Urinary bladder (tissue), 4 donors: ENCODE measurements around the gene PGBD5. TPM values are rescaled to one million over a fixed set of nuclear protein-coding genes. Genes with fewer than 3 reads are reported as not detected.

Experiments
- DNase-seq: peaks from one replicate; pipeline ENCODE4 v3.0.0-alpha.2; 2015; ENCODE audit errors: extremely low spot score
- H3K27ac ChIP-seq: one replicate; pipeline ENCODE4 v1.5.1; 2013; ENCODE audit warnings: low read depth, mild to moderate bottlenecking, moderate library complexity
- H3K36me3 ChIP-seq: one replicate; pipeline ENCODE4 v1.6.1; 2013; ENCODE audit warnings: mild to moderate bottlenecking, moderate library complexity; ENCODE audit not compliant: insufficient read depth
- H3K4me1 ChIP-seq: one replicate; pipeline ENCODE4 v1.6.1; 2013; ENCODE audit warnings: mild to moderate bottlenecking, moderate library complexity; ENCODE audit not compliant: insufficient read depth
- H3K4me3 ChIP-seq: one replicate; pipeline ENCODE4 v1.5.1; 2013; ENCODE audit warnings: low read depth, low read length
- WGBS: extraction: QIAGEN DNeasy Blood & Tissue Kit; methylation state at CpG from one replicate; pipeline ENCODE4 v1.1.7; 2013; 5-methylcytosine and 5-hydroxymethylcytosine counted together
- polyA plus RNA-seq: library from polyadenylated mRNA; stranded (reverse); fragments of 200-250 nt; gene quantifications from one replicate; pipeline ENCODE4 v1.2.3, GENCODE V29; 2013
- total RNA-seq: library from RNA; depleted of rRNA; stranded (reverse); fragments of >200 nt; gene quantifications from one replicate; pipeline ENCODE4 v1.2.3, GENCODE V29; 2014
- donor health status: healthy with polysubstance abuse.
- donor health status: healthy.

The PGBD5 gene
- total and polyA plus RNA-seq, 2 donors, result 0.52 to 2.5 TPM

GRCh38 chr1:230385158-230385450, 41.0 kb downstream of the PGBD5 start:
- no peak for DNase-seq
- H3K4me3 ChIP-seq, result no peak overlapping the region
- no peaks in the 10 kb centered on the region for H3K36me3 ChIP-seq
- no peak overlapping the region for H3K27ac ChIP-seq
- 72% methylated on average over 2 of the region's 2 CpGs for WGBS
- H3K4me1 ChIP-seq, result no peaks in the 10 kb centered on the region

DNA sequence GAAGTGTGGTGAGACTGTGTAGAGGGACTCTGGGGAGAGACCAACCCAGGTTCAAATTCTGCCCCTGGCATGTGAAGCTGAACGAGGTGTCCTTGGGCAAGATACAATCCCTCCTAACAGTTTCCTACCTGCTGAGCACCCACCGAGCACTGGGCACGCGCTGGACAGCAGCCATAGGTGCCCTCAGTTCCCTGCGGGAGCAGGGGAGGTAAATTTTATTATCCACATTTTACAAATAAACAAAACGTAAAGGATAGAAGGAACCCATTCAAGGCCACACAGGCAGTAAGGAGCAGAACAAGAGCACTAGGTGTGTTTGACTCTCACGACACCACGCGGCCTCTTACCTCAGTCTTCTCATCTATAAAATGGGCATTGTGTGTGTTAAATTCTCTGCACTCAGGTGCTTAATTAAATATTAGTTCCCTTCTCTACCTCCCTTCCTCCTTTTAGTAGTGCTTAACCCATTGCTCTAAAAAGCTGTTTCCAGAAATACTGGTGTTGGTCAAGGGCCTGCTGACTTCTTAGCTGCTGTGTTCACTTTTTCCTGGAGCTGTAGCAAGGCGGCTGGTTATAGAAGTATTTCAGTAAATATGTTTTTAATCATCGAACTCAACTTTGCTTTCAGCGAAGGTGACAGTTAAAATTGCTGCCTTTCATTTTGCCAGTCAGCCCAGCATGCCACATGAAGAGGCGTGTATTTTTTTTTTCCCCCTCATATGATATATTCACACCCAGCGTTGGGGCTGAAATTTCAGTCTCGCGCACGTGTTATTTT, 41.6 kb downstream of the PGBD5 start:
- 83% methylated on average over 17 of the region's 17 CpGs for WGBS
- H3K27ac ChIP-seq, result no peak overlapping the region
- DNase-seq, result no peak
- H3K4me3 ChIP-seq, result no peak overlapping the region
- no peaks in the 10 kb centered on the region for H3K36me3 ChIP-seq
- H3K4me1 ChIP-seq, result no peaks in the 10 kb centered on the region

DNA sequence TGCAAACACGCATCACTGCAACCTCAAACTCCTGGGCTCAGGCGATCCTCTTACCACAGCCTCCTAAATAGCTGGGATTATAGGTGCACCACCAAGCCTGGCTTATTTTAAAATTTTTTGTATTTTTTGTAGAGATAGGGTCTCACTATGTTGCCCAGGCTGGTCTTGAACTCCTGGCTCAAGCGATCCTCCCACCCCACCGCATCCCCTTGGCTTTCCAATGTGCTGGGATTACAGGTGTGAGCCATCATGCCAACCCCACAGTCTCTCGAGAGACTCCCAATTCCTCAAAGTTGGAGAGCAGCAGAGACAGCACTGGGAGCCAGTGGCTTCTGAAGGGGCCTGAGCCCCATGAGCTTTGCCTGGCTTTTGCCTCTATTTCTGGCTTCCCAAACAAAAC, 42.7 kb downstream of the PGBD5 start:
- Histone ChIP-seq H3K4me1 (no peaks in the 10 kb centered on the region), H3K27ac (no peak overlapping the region), H3K36me3 (no peaks in the 10 kb centered on the region), H3K4me3 (no peak overlapping the region)
- no peak for DNase-seq
- 92% methylated on average over 5 of the region's 5 CpGs for WGBS

DNA sequence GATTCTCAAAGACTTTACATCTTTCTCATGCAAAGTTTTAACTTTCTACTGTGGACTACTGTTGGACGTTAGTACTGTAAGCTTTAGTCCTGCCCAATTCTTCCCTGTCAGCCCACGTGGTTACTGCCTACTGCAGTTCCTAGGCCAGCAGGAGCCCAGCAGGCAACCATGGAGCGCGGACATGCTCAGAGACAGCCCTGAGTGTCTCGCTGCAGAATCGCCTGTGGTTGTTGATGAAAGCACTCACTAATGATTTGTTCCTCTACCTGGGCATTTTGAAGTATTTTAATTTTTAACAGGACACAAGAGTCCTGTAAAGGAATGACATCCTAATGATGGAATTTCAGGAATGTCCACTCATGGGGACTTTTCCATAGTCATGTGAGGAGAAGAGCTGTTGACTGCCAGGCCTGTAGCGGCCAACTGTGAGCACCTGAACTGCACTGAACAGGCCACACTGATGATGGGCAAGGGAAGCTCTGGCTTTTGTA, 44.1 kb downstream of the PGBD5 start:
- Histone ChIP-seq H3K27ac (no peak overlapping the region), H3K36me3 (no peaks in the 10 kb centered on the region), H3K4me3 (no peak overlapping the region), H3K4me1 (no peaks in the 10 kb centered on the region)
- DNase-seq, result no peak
- WGBS, result 46% methylated on average over 7 of the region's 7 CpGs

DNA sequence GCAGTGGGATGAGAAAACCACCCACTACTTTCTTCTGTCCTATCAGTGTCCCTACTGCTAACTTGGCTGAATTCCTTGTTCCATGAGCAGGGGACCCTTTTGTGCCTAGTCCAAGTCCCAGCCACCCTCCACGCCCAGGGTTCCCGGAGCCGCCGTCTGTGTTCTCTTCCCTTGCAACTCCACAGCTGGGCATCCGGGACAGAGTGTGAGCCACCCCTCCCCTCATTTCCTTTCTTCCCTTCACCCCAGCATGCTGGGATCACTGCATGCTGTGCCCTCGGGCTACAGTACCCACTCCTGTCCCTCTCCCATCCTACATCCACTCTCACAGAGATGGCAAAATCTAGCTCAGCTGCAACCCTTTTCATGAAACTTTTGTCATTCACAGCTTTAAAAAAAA, 44.5 kb downstream of the PGBD5 start:
- H3K4me1 ChIP-seq, result no peaks in the 10 kb centered on the region
- H3K27ac ChIP-seq, result no peak overlapping the region
- no peaks in the 10 kb centered on the region for H3K36me3 ChIP-seq
- H3K4me3 ChIP-seq, result no peak overlapping the region
- DNase-seq, result no peak
- 39% methylated on average over 6 of the region's 6 CpGs for WGBS

DNA sequence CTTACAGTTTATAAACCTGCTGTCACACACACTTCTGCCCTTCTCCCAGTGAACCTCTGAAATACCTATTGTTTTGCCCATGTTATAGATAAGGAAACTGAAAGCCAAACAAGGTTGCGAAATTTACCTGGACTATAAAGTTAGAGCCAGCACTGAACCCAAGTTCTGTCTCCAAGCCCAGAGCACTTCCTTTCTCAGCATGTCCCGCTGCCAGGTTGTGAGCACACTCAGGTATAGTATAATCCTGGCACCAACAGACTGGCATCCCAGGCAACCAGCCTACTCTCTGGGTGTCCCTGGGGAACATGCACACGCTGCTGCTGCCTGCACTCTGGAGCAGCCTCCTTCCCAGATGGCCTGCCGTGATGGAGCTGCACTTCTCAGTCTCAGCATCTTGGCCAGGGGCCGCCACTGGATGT, 45.1 kb downstream of the PGBD5 start:
- Histone ChIP-seq H3K27ac (no peak overlapping the region), H3K4me1 (no peaks in the 10 kb centered on the region), H3K4me3 (no peak overlapping the region), H3K36me3 (no peaks in the 10 kb centered on the region)
- 75% methylated on average over 5 of the region's 5 CpGs for WGBS
- DNase-seq, result no peak

DNA sequence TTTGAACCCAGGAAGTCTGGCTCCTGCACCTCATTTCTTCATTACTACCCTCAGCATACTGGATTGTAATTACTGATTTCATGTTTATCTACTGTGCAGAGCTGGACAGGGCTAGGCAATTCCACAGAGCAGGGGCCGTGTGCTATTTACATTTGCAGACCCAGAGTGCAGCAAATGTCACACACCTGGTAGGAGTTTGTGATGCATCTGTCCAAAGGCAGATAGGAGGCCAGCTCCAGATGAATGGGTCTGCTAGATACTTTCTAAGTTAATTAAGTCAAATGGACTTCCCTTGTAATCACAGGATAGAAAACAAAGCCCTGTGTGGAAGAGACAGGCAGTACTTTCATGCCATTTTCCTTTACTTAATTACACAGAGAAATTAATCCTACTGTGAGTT, 46.2 kb downstream of the PGBD5 start:
- no peak overlapping the region for H3K4me3 ChIP-seq
- no peak for DNase-seq
- 85% methylated on average over 1 of the region's 1 CpG for WGBS

GRCh38 chr1:230379462-230379861, 46.7 kb downstream of the PGBD5 start:
- Histone ChIP-seq H3K36me3 (no peaks in the 10 kb centered on the region), H3K4me3 (no peak overlapping the region), H3K4me1 (no peaks in the 10 kb centered on the region), H3K27ac (no peak overlapping the region)
- no peak for DNase-seq
- WGBS, result 92% methylated on average over 3 of the region's 3 CpGs

More for the DNA sequence above, 46.2 kb downstream of the PGBD5 start:
- no peaks in the 10 kb centered on the region for H3K36me3 ChIP-seq
- H3K4me1 ChIP-seq, result no peaks in the 10 kb centered on the region
- H3K27ac ChIP-seq, result no peak overlapping the region

- no peak overlapping the region for H3K4me3 ChIP-seq
- no peaks in the 10 kb centered on the region for H3K36me3 ChIP-seq
- no peaks in the 10 kb centered on the region for H3K4me1 ChIP-seq
- no peak overlapping the region for H3K27ac ChIP-seq
- WGBS, result 75% methylated on average over 2 of the region's 2 CpGs
- no peak for DNase-seq
Observed at GRCh38 chr1:230377851-230378250, 48.3 kb downstream of the PGBD5 start.

- H3K4me1 ChIP-seq, result no peaks in the 10 kb centered on the region
- DNase-seq, result no peak
- no peaks in the 10 kb centered on the region for H3K36me3 ChIP-seq
- 82% methylated on average over 8 of the region's 8 CpGs for WGBS
- H3K27ac ChIP-seq, result no peak overlapping the region
- no peak overlapping the region for H3K4me3 ChIP-seq
Observed at GRCh38 chr1:230377324-230377723, 48.8 kb downstream of the PGBD5 start.

- no peaks in the 10 kb centered on the region for H3K36me3 ChIP-seq
- H3K4me3 ChIP-seq, result no peak overlapping the region
- 83% methylated on average over 4 of the region's 4 CpGs for WGBS
- no peak for DNase-seq
- H3K4me1 ChIP-seq, result no peaks in the 10 kb centered on the region
- no peak overlapping the region for H3K27ac ChIP-seq
Observed at GRCh38 chr1:230376296-230376695, 49.8 kb downstream of the PGBD5 start.

DNA sequence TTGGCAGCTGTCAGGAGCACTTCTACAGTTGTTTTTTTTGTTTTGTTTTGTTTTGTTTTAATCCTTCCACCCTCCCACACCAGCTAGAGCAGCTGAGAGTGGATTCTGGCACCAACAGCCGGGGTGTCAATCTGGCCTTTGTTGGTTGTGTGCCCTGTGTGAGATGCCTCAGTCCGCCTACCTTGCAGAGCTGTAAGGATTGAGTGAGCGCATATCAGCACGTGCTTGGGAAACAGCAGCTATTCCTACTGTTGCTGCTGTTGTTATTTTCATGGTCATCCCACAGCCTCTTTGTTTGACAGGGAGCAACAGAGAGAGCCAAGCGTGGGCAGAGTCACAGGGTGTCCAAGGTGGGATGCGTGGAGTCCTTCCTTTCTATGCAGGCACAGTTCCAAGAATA, 50.4 kb downstream of the PGBD5 start:
- Histone ChIP-seq H3K36me3 (no peaks in the 10 kb centered on the region), H3K27ac (no peak overlapping the region), H3K4me1 (no peaks in the 10 kb centered on the region), H3K4me3 (no peak overlapping the region)
- no peak for DNase-seq
- 68% methylated on average over 6 of the region's 6 CpGs for WGBS

- H3K27ac ChIP-seq, result no peak overlapping the region
- no peak for DNase-seq
- WGBS, result 34% methylated on average over 3 of the region's 3 CpGs
- no peaks in the 10 kb centered on the region for H3K4me1 ChIP-seq
- no peak overlapping the region for H3K4me3 ChIP-seq
- H3K36me3 ChIP-seq, result no peaks in the 10 kb centered on the region
Observed at GRCh38 chr1:230375147-230375546, 51.0 kb downstream of the PGBD5 start.

DNA sequence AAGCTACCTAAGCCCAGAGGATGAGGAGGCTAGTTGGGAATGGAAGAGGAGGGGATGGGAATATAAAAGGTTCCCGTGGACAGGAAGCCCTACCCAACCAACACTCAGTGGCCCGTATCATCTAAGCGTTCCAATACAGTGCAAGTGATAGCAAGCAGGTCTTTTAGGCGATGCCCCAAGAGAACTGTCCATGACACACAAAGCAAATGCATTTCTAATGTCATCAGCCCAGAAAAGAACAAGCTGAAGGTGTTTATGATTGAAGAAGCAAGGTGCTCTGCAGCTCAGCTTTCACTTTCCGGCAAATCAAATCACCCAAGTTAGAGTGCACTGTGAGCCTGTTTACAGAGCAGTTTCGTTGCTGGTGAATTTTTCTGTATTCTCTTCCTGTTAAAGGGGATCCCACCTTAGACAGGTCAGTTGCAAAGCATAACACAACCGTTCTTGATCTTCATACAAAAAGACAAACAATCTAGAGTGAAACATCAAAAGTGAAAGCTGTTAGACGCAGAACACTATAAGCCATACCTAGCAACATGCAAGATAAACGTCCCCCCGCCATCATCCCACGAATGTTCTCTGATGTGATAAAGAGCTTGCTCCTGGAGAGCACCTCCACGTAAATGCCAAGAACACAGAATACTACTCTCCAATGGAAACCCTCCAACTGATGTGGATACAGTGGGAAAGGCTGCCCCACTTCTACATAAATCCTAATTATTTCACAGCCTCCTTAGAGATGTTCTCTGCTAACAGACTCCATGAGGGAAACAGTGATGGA, 54.0 kb downstream of the PGBD5 start:
- H3K27ac ChIP-seq, result no peak overlapping the region
- H3K4me1 ChIP-seq, result no peaks in the 10 kb centered on the region
- DNase-seq, result no peak
- H3K36me3 ChIP-seq, result no peaks in the 10 kb centered on the region
- H3K4me3 ChIP-seq, result no peak overlapping the region
- 79% methylated on average over 12 of the region's 12 CpGs for WGBS
